ENCODE results near the gene PCDHGA12. TPM values are rescaled to one million over a fixed set of nuclear protein-coding genes. Genes with fewer than 3 reads are reported as not detected.
"Not testable (repeated sequence)": the region's sequence is repeated elsewhere in the genome, so short reads cannot be mapped to it uniquely, and the experiment has no call there.

PCDHGA12 gene
- total RNA-seq, 2 donors from 2014 or later, result 3.8 to 6.8 TPM

DNA sequence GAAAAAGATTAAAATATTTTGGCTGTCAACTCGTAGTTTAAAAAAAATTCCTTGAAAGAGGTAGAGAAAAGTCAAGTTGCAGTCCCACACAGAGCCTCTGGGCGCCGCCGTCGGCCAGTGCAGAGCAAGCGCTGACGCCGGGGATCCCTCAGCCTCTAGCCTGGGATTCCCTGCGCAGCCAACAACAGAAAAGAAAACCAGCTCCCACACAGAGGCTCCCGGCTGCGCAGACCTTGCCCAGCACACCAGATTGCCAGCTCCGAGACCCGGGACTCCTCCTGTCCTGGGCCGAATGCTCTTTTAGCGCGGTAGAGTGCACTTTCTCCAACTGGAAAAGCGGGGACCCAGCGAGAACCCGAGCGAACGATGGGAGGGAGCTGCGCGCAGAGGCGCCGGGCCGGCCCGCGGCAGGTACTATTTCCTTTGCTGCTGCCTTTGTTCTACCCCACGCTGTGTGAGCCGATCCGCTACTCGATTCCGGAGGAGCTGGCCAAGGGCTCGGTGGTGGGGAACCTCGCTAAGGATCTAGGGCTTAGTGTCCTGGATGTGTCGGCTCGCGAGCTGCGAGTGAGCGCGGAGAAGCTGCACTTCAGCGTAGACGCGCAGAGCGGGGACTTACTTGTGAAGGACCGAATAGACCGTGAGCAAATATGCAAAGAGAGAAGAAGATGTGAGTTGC, 12.7 kb upstream of the PCDHGA12 start, which contains the start of gene PCDHGB7:
Gene PCDHGB7 (plus strand): TSS at position 184 of the 679 bp plus-strand sequence. CDS start 183 bp downstream, at position 367.
- peak within 1 kb of the TSS in 1 of 2 donors; percentile 36 for H3K27ac ChIP-seq
- intact Hi-C loops (cut with DNase I), result loop anchor here (10.0 kb wide), 1 partner anchor 107 kb away; no protein-coding TSS in a partner anchor
- TF ChIP-seq CTCF (IDR thresholded peaks at IDR 0.05), result peak in 3 of 4 experiments; percentile 33 to 80 (median 67)
- not testable (repeated sequence) for H3K4me1 ChIP-seq (replicated peaks); H3K36me3 ChIP-seq; H3K9me3 ChIP-seq; H3K27me3 ChIP-seq (replicated peaks; ENCODE audit: insufficient read depth)
- peak within 1 kb of the TSS; percentile 23 to 30 for H3K4me3 ChIP-seq
- DNase-seq (ENCODE audit: low spot score), result peak; percentile 53
- 9% methylated on average over 46 of the region's 47 CpGs for WGBS

GRCh38 chr5:141419074-141419880, 11.0 kb upstream of the PCDHGA12 start:
- Histone ChIP-seq H3K4me1 (replicated peaks) (no peaks in the 10 kb centered on the region), H3K9me3 (no peaks in the 10 kb centered on the region), H3K27me3 (replicated peaks; ENCODE audit: insufficient read depth) (no peaks in the 10 kb centered on the region), H3K36me3 (no peaks in the 10 kb centered on the region), H3K27ac (no peak overlapping the region), H3K4me3 (no peak overlapping the region)
- intact Hi-C loops (cut with DNase I), result loop anchor here (10.0 kb wide), 1 partner anchor 106 kb away; no protein-coding TSS in a partner anchor
- no peak for DNase-seq (ENCODE audit: low spot score)
- no peak for TF ChIP-seq CTCF (IDR thresholded peaks at IDR 0.05)
- no peak for TF ChIP-seq POLR2AphosphoS5 (IDR thresholded peaks at IDR 0.05)
- no peak for TF ChIP-seq POLR2A (IDR thresholded peaks at IDR 0.05)
- 27% methylated on average over 71 of the region's 74 CpGs for WGBS

DNA sequence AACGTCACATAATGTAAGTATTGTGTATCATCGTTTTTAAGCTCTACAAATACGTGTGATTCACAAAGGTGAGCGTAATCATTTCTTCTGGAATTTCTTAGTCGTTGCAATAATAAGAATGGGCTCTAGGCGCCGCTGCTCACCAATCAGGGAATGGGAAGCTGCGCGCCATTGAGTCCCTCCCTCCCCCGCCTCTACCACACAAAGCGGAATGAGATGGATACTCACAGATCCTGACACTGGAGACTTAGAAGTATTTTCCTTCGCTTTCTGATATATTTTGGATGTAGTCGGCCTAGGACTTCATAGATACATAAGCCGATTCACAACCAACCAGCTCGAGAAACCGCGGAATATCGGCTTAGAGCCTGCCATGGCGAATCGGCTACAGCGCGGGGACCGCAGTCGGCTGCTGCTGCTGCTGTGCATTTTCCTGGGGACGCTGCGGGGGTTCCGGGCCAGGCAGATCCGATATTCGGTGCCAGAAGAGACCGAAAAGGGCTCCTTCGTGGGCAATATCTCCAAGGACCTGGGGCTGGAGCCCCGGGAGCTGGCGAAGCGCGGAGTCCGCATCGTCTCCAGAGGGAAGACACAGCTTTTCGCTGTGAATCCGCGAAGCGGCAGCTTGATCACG, 9.3 kb upstream of the PCDHGA12 start, which contains the start of gene PCDHGA11:
Gene PCDHGA11 (plus strand): TSS at position 197 of the 634 bp plus-strand sequence. CDS start 177 bp downstream, at position 374.
- TF ChIP-seq POLR2AphosphoS5 (IDR thresholded peaks at IDR 0.05) (no peak), CTCF (IDR thresholded peaks at IDR 0.05) (peak in 3 of 4 experiments; percentile 25 to 49 (median 43))
- Histone ChIP-seq H3K36me3 (no peaks in the 10 kb centered on the region), H3K9me3 (no peaks in the 10 kb centered on the region), H3K4me1 (replicated peaks) (no peaks in the 10 kb centered on the region), H3K27ac (no peak within 1 kb of the TSS), H3K27me3 (replicated peaks; ENCODE audit: insufficient read depth) (no peaks in the 10 kb centered on the region), H3K4me3 (no peak within 1 kb of the TSS)
- intact Hi-C loops (cut with DNase I), result no loop called here
- no peak for DNase-seq (ENCODE audit: low spot score)
- 10% methylated on average over 42 of the region's 42 CpGs for WGBS

- no peaks in the 10 kb centered on the region for H3K4me1 ChIP-seq (replicated peaks)
- H3K36me3 ChIP-seq, result no peaks in the 10 kb centered on the region
- H3K27me3 ChIP-seq (replicated peaks; ENCODE audit: insufficient read depth), result no peaks in the 10 kb centered on the region
- 12% methylated on average over 13 of the region's 13 CpGs for WGBS
- no peaks in the 10 kb centered on the region for H3K9me3 ChIP-seq
- intact Hi-C loops (cut with DNase I), result no loop called here
- DNase-seq (ENCODE audit: low spot score), result no peak
- TF ChIP-seq POLR2A (IDR thresholded peaks at IDR 0.05) (no peak), POLR2AphosphoS5 (IDR thresholded peaks at IDR 0.05) (no peak), CTCF (IDR thresholded peaks at IDR 0.05) (no peak)
- no peak overlapping the region for H3K4me3 ChIP-seq
- H3K27ac ChIP-seq, result no peak overlapping the region
Measured at GRCh38 chr5:141421489-141421855, 8.8 kb upstream of the PCDHGA12 start.

Data from prostate gland (tissue), 2 donors.